K562 (cell line): Measurements from ENCODE around the gene TPD52L2. TPM values are rescaled to one million over a fixed set of nuclear protein-coding genes. Genes with fewer than 3 reads are reported as not detected.

ENCODE experiments used
- ATAC-seq: fragments of 200-7000 bp; cut with Tn5 transposase; 3 replicates; pipeline ENCODE4 v1.9.1; 2020; ENCODE audit warnings: moderate library complexity
- BruUV-seq: library from RNA; stranded (reverse); fragments of 400-500 nt; replicated peaks from 2 replicates; lab custom pipeline; 2021; lab: Mats Ljungman, UMichigan
- CTCF ChIA-PET: fragments of 300-600 bp; formaldehyde crosslinking; extraction: SDS; loops from one replicate; lab custom pipeline; 2021; ENCODE audit warnings: low intra/inter-chr PET ratio; lab: Yijun Ruan, JAX
- POLR2A ChIA-PET: fragments of 300-600, 350-650 bp; sonication (Branson Sonifier 250); formaldehyde crosslinking; extraction: SDS; loops from one replicate; lab custom pipeline; 2021; ENCODE audit warnings: antibody characterized with exemption, inconsistent platforms; lab: Yijun Ruan, JAX
- DNase-seq, 4 experiments: peaks; one replicate each; pipeline versions ENCODE4 v3.0.0 to v3.0.0-alpha.2; 2011 to 2018; ENCODE audit warnings: low spot score in 3 of 4, mixed read lengths in 3 of 4; ENCODE audit errors: extremely low read depth in 1 of 4
- FAIRE-seq: peaks from 2 replicates; lab custom pipeline; 2011; peaks lifted over from hg19 to GRCh38; lab: Jason Lieb, UNC
- H2AFZ ChIP-seq: 2 replicates; pipeline ENCODE4 v1.6.0; 2011; ENCODE audit warnings: low read depth, low read length, control low read depth, inconsistent platforms
- H3K27ac ChIP-seq: fragments of 200-600 bp; 3 replicates; pipeline ENCODE4 v1.8.0; 2011; ENCODE audit warnings: low read depth, mild to moderate bottlenecking, control low read depth, inconsistent platforms, low read length, moderate library complexity, mixed read lengths; ENCODE audit errors: extremely low read depth
- H3K27me3 ChIP-seq, 2 experiments: fragments of 300-600 bp in 1 of 2; 2 replicates in 1 of 2; 3 replicates in 1 of 2; pipeline versions ENCODE4 v1.6.0 to v1.8.0; 2011; ENCODE audit warnings: inconsistent platforms in 2 of 2, low read length in 2 of 2, mild to moderate bottlenecking in 1 of 2, mixed read lengths in 1 of 2, moderate library complexity in 1 of 2; ENCODE audit not compliant: control insufficient read depth in 2 of 2, insufficient read depth in 2 of 2
- H3K36me3 ChIP-seq: fragments of 300-600 bp; 3 replicates; pipeline ENCODE4 v1.8.0; 2011; ENCODE audit warnings: mild to moderate bottlenecking, low read length, inconsistent platforms; ENCODE audit not compliant: control insufficient read depth, insufficient read depth
- H3K4me1 ChIP-seq, 2 experiments: fragments of 200-600 bp in 1 of 2; replicated peaks in 1 of 2; 2 replicates in 1 of 2; 3 replicates in 1 of 2; pipeline versions ENCODE4 v1.5.1 to v1.8.0; 2011; ENCODE audit warnings: inconsistent platforms in 2 of 2, low read length in 2 of 2, mild to moderate bottlenecking in 1 of 2, mixed read lengths in 1 of 2, moderate library complexity in 1 of 2; ENCODE audit not compliant: control insufficient read depth in 2 of 2, insufficient read depth in 2 of 2
- H3K4me2 ChIP-seq: 2 replicates; pipeline ENCODE4 v1.6.1; 2011; ENCODE audit warnings: low read length, control low read depth, inconsistent platforms, mixed read lengths; ENCODE audit not compliant: insufficient read depth
- H3K4me3 ChIP-seq: fragments of 200-600 bp; sonication (generic), shearing (Covaris generic); 2 replicates; pipeline ENCODE4 v1.5.1; 2016; ENCODE audit warnings: control low read depth, inconsistent platforms
- H3K79me2 ChIP-seq: fragments of 200-600 bp; 3 replicates; pipeline ENCODE4 v1.8.0; 2011; ENCODE audit warnings: low read length, inconsistent platforms; ENCODE audit not compliant: control insufficient read depth, insufficient read depth
- H3K9ac ChIP-seq, 2 experiments: 2 replicates each; pipeline versions ENCODE4 v1.6.0 to v1.6.1; 2011; ENCODE audit warnings: low read depth in 2 of 2, low read length in 2 of 2, control low read depth in 1 of 2, inconsistent platforms in 1 of 2, mild to moderate bottlenecking in 1 of 2, mixed read lengths in 1 of 2; ENCODE audit not compliant: insufficient read depth in 1 of 2
- H3K9me1 ChIP-seq: one replicate; pipeline ENCODE4 v1.6.0; 2011; ENCODE audit warnings: inconsistent platforms, mild to moderate bottlenecking, low read length, moderate library complexity; ENCODE audit not compliant: control insufficient read depth, insufficient read depth
- H3K9me3 ChIP-seq: replicated peaks from 2 replicates; pipeline ENCODE4 v1.5.1; 2011; ENCODE audit warnings: low read depth, low read length, inconsistent platforms; ENCODE audit not compliant: control insufficient read depth, insufficient read depth
- H4K20me1 ChIP-seq: replicated peaks from 2 replicates; pipeline ENCODE4 v1.6.1; 2011; ENCODE audit warnings: low read length, inconsistent platforms, mixed read lengths; ENCODE audit not compliant: control insufficient read depth, insufficient read depth
- BCOR ChIP-seq: fragments of 450-650 bp; IDR thresholded peaks from 2 replicates; pipeline ENCODE4 v1.6.1; 2016
- C11orf30 ChIP-seq: fragments of 450-650 bp; IDR thresholded peaks from 2 replicates; pipeline ENCODE4 v1.6.1; 2016; ENCODE audit warnings: low read depth, mild to moderate bottlenecking
- COPS2 ChIP-seq: fragments of 450-650 bp; conservative IDR thresholded peaks from 2 replicates; pipeline ENCODE4 v1.6.1; 2016; ENCODE audit warnings: mild to moderate bottlenecking, moderate library complexity
- DACH1 ChIP-seq: fragments of 450-650 bp; IDR thresholded peaks from 2 replicates; pipeline ENCODE4 v1.6.1; 2018; ENCODE audit not compliant: partially characterized antibody
- FOXJ3 ChIP-seq: sonication (generic); formaldehyde crosslinking; IDR thresholded peaks from 2 replicates; pipeline ENCODE4 v1.4.0; 2020; ENCODE audit warnings: mild to moderate bottlenecking, missing genetic modification reagents
- FOXP1 ChIP-seq: sonication (generic); formaldehyde crosslinking; IDR thresholded peaks from 2 replicates; pipeline ENCODE4 v1.8.0; 2022; ENCODE audit warnings: mild to moderate bottlenecking, missing genetic modification reagents
- HDAC3 ChIP-seq: fragments of 450-650 bp; IDR thresholded peaks from 2 replicates; pipeline ENCODE4 v1.6.1; 2018; ENCODE audit warnings: borderline replicate concordance, mild to moderate bottlenecking, moderate library complexity; ENCODE audit not compliant: partially characterized antibody
- MLLT1 ChIP-seq, 2 experiments: fragments of 450-650 bp; IDR thresholded peaks; 2 replicates each; pipeline ENCODE4 v1.6.1; 2016
- MYC ChIP-seq, 2 experiments: fragments of 250-450 bp in 1 of 2; sonication (Bioruptor Pico) in 1 of 2; IDR thresholded peaks; 2 replicates each; pipeline versions ENCODE4 v1.5.1 to v1.6.1; 2012 to 2021; ENCODE audit warnings: low read depth in 2 of 2, borderline replicate concordance in 1 of 2, improper control_type of control experiment in 1 of 2, low read length in 1 of 2, mild to moderate bottlenecking in 1 of 2, moderate library complexity in 1 of 2
- OTX1 ChIP-seq: fragments of 450-650 bp; formaldehyde crosslinking; IDR thresholded peaks from 2 replicates; pipeline ENCODE4 v1.4.0; 2022; ENCODE audit warnings: mild to moderate bottlenecking
- PRDM10 ChIP-seq: fragments of 450-650 bp; IDR thresholded peaks from 2 replicates; pipeline ENCODE4 v1.6.1; 2018; ENCODE audit not compliant: partially characterized antibody
- RAD51 ChIP-seq: fragments of 450-650 bp; IDR thresholded peaks from 2 replicates; pipeline ENCODE4 v1.7.1; 2016; ENCODE audit warnings: low read depth, mild to moderate bottlenecking, borderline replicate concordance
- ZBTB11 ChIP-seq, 3 experiments: fragments of 200-800 bp in 1 of 3; fragments of 250-450 bp in 1 of 3; fragments of 450-650 bp in 1 of 3; sonication (Bioruptor Pico) in 1 of 3; sonication (Bioruptor generic) in 1 of 3; formaldehyde crosslinking in 1 of 3; IDR thresholded peaks; 2 replicates each; pipeline versions ENCODE4 v1.6.1 to v1.8.0; 2016 to 2022; ENCODE audit warnings: mild to moderate bottlenecking in 2 of 3, missing genetic modification characterization in 2 of 3, missing compliant biosample characterization in 1 of 3, moderate library complexity in 1 of 3
- ZNF668 ChIP-seq: fragments of 250-450 bp; sonication (Bioruptor Pico); IDR thresholded peaks from 2 replicates; pipeline ENCODE4 v1.8.0; 2022; ENCODE audit warnings: mild to moderate bottlenecking, inconsistent platforms
- ZNF77 ChIP-seq: fragments of 250-450 bp; sonication (Bioruptor Pico); IDR thresholded peaks from 2 replicates; pipeline ENCODE4 v1.5.0; 2020
- WGBS: fragments of 100-300 bp; shearing (Covaris generic); methylation state at CpG from one replicate; pipeline ENCODE4 v1.1.6; 2016; ENCODE audit warnings: low coverage, mixed read lengths; ENCODE audit not compliant: insufficient coverage; ENCODE audit errors: missing lambda C conversion rate; 5-methylcytosine and 5-hydroxymethylcytosine counted together
- in situ Hi-C: fragments of 300-500 bp; cut with MboI; formaldehyde crosslinking; loops from 4 replicates; pipeline ENCODE4 v1.15.0; 2018; ENCODE audit warnings: inconsistent platforms, mixed read lengths
- intact Hi-C: fragments of 100-400 bp; cut with micrococcal nuclease; formaldehyde crosslinking; loops from 2 replicates; pipeline ENCODE4 v1.14.2; 2022
- polyA plus RNA-seq, 8 experiments: library from polyadenylated mRNA; depleted of rRNA in 4 of 8; stranded (reverse) in 5 of 8; unstranded in 3 of 8; fragments of >200 nt; fragmentation: Nextera tagmentation in 2 of 8; fragmentation: Illumina TruSeq in 1 of 8; extraction: Ambion mirVana in 2 of 8; extraction: Trizol in 1 of 8; gene quantifications; 2 replicates each; pipeline versions ENCODE4 v1.2.1 to v1.2.3, GENCODE V29; 2011 to 2014; ENCODE audit warnings: inconsistent platforms in 1 of 8, missing spikeins in 1 of 8
- total RNA-seq, 7 experiments: library from RNA; depleted of rRNA in 6 of 7; stranded (reverse); fragments of >200 nt in 6 of 7; fragmentation: Illumina TruSeq in 2 of 7; extraction: Trizol in 2 of 7; gene quantifications; 2 replicates each; pipeline versions ENCODE4 v1.2.1 to v1.2.3, GENCODE V29; 2011 to 2021; ENCODE audit warnings: low replicate concordance in 1 of 7

Gene TPD52L2
- total and polyA plus RNA-seq, 9 of the 15 experiments (the other 6 are each of a cell fraction or from before 2014, with no cell fraction given) = 1.9 to 117 (median 74.6) TPM

- BruUV-seq = no TSS peak
- no peak overlapping the region for H3K4me2 ChIP-seq
- H4K20me1 ChIP-seq = 0 out of 2 replicates have a peak, but pooled peaks cover 4% of the 10 kb centered on the region
- H3K4me3 ChIP-seq = no peak overlapping the region
- H3K9ac ChIP-seq = no peak overlapping the region
- ATAC-seq (no peak), FAIRE-seq (no peak), DNase-seq (no peak)
- POLR2A ChIA-PET = interaction anchor here (1.0 kb wide), 1 partner anchor 14 kb away, joined by 3 read pairs; no protein-coding TSS in a partner anchor
- H3K27ac ChIP-seq = no peak overlapping the region
- H2AFZ ChIP-seq = no peak overlapping the region
- peaks cover 27% of the 10 kb centered on the region for H3K79me2 ChIP-seq
- CTCF ChIA-PET = no interaction called here
- in situ Hi-C loops (no loop called here), intact Hi-C loops (no loop called here)
- H3K4me1 ChIP-seq = peaks cover 0 to 8% of the 10 kb centered on the region in 2 experiments; a peak in 2 of 5 replicates
- H3K9me3 ChIP-seq = no peaks in the 10 kb centered on the region
- H3K27me3 ChIP-seq = no peaks in the 10 kb centered on the region
- H3K36me3 ChIP-seq = peaks cover 39% of the 10 kb centered on the region; the same call in 2 of the 3 replicates
- WGBS = 86% methylated on average over 8 of the region's 8 CpGs
- no peaks in the 10 kb centered on the region for H3K9me1 ChIP-seq
- TF ChIP-seq MLLT1 (IDR thresholded peaks at IDR 0.05) (no peak), OTX1 (CRISPR knock-in tag) (no peak), PRDM10 (no peak), ZNF77 (no peak), FOXJ3 (CRISPR knock-in tag) (no peak), ZBTB11 (CRISPR knock-in tag; IDR thresholded peaks at IDR 0.05) (no peak), MYC (IDR thresholded peaks at IDR 0.05; ENCODE audit: low read depth, low read length) (no peak), MYC (CRISPR knock-in tag; IDR thresholded peaks at IDR 0.05; ENCODE audit: borderline replicate concordance, low read depth) (no peak), COPS2 (no peak), ZNF668 (CRISPR knock-in tag) (no peak), BCOR (no peak), C11orf30 (no peak), HDAC3 (no peak), FOXP1 (CRISPR knock-in tag) (no peak), RAD51 (no peak), DACH1 (no peak)
These were observed 58.6 kb downstream of the TPD52L2 start for GRCh38 chr20:63923651-63924050.
